Stimulated activated CD4-positive, alpha-beta T cell treated with anti-CD3 and anti-CD28 coated beads, Interleukin-2, amount 100 ng/mL, for 48 hours (primary cell): ENCODE results near the gene ADGRL2.

Experiments
- DNase-seq, 2 donors: peaks; one replicate each; pipeline ENCODE4 v3.0.0-alpha.2; 2020

ADGRL2 gene

DNA sequence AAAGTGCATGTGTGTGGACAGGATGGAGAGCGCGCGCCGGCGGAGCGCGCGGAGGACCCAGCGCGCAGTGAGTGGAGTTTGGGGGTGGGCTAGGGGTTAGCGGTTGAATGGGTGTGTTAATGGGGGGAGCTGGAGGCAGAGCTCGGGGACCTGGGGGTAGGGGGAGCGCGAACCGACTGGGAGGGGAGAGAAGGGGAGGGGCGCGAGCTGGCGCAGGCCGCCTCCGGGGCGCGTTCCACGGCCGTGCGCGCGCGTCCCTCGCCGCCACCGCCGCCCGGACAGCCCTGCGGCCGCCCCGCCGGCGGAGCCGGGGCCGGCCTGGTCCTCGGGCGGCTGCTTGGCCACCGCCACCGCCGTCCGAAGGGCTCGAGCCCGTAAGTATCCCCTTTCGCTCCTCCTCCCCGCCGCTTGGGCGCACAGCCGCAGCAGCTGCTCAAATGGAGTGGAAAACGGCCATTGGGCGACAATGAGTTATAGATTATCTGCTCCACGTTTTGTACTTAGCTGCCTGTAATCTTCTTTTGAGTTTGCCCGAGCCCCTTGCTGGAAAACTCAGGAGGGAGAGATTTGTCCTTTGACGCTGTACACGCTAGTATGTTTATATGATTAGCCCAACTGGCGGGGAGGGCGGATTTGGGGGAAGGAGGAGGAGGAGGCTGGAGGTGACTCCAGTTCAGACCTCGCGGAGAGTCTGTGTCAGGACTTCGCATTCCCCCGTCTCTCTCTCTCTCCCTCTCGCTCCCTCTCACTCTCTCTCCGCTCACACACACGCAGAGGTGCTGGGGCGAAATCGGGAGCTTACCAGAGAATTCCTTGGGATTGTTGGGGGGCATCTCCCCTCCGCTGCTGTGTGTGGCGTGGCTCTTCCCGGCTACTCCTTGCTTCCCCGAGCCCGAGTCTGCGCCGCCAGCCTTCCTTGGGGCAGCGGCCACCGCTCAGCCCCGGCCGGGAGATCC lies at the start of gene ADGRL2:
Gene ADGRL2, plus strand, starts transcription at position 240 of the 956 bp plus-strand sequence. CDS start 36,051 bp downstream, outside the sequence.
- DNase-seq = no peak

DNA sequence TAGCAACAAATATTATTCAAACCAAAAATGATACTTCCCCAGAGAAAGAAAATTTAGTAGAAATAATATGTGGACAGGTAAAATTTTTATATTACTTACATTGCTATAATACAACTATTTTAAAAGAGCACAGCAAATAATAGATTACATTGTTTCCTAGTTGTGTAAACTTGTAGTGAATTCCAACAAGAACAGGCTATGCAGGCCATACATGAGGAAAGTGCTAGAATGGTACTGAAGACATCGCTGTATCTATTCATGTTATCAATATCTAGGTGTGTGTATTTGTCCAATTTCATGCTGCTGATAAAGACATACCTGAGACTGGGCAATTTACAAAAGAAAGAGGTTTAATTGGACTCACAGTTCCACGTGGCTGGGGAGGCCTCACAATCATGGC lies 47.9 kb upstream of the ADGRL2 start:
- DNase-seq = no peak

DNA sequence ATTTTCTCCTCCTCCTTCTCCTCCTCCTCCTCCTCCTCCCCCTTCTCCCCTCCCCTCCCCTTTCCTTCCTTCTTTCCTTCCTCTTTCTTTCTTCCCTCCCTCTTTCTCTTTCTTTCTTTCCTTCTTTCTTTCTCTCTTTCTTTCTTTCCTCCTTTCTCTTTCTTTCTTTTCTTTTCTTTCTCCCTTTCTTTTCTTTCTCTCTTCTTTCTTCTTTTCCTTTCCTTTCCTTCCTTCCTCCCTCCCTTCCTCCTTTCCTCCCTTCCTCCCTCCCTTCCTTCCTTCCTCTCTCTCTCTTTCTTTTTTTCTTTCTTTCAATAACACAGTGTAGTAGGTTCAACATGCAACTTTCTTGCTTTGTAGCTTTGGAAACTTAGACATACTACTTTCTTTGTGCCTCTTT lies 46.3 kb upstream of the ADGRL2 start:
- no peak for DNase-seq

DNA sequence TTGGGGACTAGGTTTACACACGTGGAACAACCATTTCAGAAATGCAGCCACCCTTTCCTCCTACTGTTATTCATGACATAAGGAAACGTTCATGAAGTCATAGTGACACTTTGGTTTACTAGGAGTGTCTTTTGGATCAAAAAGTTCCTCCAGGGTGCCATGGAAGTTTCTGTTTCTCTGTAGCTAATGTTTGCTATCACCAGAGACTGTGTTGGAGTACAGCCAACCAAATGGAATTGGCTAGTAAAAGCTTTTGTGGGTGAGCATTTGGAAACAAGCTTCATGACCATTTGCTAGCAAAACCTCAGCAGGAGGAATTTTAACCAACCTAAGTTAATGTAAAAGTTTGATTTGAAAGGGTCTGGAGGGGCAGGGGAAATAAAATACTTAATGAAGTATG lies 43.9 kb upstream of the ADGRL2 start:
- no peak for DNase-seq

DNA sequence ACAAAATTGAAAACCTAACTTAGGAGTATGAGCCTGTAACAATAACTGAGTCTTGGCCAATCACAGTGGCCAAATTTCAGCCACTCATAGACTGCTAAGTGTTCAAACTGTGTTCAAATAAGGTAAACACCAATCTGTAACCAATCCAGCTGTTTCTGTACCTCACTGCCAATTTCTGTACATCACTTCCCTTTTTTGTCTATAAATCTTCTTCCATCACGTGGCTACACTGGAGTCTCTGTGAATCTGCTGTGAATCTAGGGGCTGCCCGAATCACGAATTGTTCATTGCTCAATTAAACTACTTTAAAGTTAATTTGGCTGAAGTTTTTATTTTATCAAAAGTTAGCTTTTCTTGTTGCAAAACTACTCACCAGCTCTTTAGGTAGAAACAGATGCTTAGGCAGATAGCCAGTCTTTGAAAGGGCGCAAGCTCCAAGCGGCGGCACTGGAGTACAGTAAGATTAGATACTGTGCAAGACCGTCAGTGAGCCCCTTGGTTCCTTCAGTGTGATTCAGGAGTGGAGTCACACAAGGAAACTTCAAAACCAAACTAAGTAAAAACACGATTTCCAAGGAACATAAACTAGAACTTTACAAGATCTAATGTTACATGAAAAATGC lies 43.2 kb upstream of the ADGRL2 start:
- no peak for DNase-seq

DNA sequence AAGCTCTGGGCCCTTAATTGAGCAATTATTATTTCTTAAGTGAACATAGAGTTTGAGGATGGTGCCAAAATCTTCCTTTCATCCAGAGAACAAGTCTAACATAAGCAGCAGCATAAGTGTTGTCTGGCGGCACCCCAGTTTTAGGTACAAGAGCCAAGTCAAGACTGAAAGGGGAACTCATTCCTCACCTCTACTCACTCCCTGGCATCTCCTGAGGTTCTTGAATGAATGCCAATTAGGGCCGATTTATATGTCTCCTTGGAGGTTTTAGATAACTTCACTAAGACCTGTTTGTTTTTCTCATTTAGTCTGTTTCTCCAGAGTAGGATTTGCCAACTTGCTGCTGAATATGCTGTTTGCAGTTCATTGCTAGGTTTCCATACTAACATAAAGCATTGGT lies 42.6 kb upstream of the ADGRL2 start:
- no peak for DNase-seq

DNA sequence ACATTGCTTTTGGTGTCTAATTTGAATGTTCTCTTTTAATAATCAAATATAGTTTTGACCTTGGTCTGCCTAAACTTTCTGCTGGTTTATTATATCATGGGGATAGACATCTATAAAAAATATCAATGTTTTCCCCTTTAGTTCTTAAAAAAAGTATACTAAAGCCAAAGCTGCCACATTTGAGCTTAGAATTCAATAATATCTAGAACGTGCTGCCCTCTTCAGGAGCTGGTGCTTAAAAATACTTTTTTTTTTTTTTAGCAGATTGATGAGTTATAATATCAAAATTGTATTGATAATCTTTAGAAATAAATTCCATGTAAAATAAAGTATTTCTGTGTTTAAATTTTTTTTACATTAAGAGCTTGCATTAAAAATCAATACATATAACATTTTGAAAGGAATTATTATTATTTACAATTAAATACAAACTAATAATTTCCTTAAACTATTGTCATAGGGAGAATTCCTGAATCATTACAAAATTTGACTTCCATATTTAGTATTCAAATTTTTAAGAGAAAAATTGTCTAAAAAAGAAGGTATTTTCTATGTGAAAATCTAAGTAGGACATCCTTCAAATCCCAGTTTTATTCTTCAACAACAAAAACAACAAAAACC lies 40.1 kb upstream of the ADGRL2 start:
- no peak for DNase-seq

DNA sequence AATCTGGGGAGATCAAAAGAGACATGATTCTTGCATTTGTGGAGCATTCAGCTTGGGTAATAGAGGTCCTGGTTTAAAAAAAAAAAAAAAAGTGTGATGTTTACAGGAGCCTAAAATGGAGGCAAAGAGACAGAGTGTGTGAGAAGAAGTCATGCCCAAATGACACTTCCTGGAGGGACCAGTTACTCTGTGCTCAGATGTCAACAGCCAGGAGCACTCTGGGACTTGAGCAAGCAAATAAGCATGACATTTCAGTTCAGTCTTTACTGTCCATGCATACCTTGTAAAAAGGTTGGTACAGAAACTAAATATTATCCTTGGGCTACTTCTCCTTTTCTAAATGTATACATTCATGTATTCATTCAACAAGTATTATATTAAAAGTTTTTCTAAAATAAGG lies 25.2 kb upstream of the ADGRL2 start:
- DNase-seq = no peak

DNA sequence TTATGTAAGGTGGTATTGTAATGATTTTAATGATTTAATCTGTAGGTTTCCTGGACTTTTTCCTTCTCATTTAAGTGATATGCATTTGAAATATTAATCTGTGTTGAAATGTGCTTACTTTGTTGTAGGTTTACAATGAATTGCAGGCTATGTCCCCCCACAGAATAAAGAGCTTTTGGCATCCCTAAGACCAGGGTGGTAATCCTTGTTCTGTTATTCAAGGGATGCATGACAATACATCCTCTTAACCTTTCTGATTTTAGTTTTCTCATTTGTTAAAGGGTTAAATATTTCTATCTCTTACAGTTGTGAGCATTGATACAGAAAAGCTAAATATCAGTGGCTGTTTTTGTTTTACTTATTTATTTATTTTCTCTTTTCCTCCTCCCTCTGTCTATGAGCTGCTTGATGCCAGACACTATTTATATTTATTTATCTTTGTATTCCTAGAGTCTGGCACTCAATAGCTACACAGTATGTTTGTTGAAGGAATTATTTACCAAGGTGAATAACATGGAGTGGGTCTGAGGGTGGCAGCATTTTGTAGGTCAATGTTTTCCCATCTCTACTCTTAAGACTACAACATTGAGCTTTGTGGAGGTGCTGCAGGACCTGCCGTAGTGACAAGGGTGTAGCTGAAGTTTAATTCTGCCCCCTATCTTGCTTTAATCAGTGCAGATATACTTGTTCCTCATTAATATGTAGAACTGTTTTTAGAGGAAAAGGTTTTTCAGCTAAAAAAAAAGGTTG lies 19.9 kb upstream of the ADGRL2 start:
- no peak for DNase-seq

DNA sequence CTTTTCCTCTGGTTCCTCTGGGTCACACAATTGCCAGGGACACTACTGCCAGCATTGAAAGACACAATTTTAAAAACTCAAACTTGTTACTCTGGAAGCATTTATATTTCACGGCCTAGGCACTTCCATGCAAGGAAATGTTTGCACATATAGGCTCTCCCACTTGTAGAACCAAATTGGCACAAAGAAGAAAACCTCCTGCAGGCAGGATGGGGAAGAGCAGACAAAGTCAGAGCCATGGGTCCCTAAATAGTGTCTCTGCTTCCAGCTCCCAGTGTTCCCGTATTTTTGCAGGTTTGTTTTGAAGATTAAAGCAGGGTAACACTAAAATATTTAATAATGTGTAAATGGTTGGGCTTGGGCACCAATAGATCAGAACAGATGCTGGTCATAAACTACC lies 19.0 kb upstream of the ADGRL2 start:
- DNase-seq = no peak

DNA sequence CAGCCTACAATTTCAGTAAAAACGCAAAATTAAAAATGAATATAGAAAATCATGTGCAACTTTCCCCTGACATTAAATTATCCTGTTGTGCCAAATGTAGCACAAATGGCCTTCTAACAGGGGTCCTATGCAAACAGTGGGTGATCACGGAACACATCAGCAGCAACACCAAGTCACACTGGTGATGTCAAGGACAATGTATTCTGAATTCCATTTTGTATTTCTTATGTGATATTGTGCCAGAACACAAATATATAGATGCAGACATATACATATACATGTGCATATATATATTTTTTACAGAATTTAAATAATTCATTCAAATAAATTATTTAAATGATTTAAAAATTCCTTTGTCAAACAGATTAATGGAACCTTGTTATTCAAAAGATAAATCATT lies 8.6 kb upstream of the ADGRL2 start:
- no peak for DNase-seq

DNA sequence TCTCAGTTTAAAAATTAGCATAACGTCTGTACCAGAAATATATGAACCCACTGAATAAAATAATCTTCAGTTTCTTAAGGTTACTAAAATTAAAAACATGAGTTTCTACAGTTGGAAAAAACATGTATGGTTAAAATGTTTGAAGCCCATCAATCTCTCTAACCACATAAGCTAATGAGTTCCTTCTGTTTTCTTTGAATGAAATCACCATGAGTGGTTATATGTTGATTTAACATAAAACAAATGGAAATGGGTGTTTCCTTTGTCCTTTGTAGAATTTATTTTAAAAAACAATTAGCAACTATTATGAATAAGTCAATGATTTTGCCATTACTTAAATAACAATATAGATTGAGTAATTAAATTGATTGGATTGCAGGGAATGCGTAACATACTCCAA lies 3.0 kb upstream of the ADGRL2 start:
- no peak for DNase-seq

DNA sequence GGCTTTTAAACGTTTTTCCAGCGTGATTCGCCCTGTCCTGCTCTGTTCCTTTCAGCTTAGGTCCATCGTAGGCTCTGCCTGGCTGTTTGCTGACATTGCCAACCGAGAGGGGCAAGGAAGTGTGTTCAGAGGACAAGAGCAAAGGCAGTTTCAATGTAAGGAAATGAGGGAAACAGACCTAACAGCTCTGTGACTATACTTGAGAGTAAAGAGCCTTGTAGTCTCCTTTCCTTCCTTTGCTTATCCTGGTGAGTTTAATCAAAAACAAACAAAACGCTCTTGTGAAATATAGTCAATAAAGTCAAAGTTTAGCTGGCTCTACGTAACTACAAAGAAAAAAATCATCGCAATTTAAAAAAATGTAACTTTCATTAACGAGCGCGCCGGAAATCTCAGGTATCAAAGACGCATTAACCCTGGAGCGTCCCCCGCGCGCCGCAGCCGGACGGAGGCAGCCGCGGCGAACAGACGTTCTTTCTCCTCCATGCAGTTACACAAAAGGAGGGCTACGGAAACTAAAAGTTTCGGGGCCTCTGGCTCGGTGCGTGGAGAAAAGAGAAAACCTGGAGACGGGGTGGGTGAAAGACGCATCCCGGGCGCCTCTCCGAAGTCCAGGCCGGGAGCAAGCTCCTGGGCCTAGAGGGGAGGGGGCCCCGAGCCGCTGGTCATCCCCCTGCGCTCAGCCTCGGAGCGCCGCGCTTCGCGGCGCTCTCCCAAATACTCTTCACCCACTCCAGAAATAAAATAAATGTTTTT lies 617 bp upstream of the ADGRL2 start:
- DNase-seq = no peak

DNA sequence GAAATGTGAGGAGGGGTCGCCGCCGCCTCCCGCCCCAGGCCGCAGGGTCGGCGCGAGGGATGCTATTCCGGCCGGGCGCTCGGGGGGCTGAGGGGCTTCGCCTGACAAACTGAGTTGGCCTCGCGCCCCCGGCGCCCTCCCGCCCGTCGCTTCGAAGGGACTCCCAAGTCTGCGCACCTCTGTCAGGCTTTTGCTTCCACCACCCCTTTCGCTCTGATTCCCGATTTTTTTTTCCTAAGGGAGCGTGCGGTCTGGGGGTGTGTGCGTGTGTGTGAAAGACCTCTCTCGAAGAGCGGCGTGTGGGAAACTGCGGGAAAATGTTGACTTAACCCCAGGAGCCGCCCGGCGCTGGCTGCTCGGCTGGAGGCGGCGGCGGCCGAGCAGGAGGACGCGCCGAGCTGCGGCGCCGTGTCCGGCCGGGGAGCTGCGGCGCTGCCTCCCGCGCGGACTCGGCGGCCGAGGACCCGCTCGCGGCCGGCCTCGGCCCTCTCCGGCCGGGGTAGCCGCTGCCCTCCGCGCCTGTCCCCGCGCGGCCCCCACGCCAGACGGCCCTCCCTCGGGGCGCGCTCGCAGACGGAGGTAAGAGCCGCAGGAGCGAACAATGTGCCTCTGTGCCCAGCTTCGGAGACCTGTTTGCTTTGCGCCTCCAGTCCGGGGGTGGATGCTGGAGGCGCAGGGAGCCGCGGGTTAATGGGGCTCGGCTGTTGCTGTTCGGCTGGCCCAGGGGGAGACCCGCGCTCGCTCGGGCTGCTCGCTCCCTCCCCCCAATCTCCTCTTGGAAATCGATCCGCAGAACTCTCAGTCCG lies 1.1 kb downstream of the ADGRL2 start:
- no peak for DNase-seq

DNA sequence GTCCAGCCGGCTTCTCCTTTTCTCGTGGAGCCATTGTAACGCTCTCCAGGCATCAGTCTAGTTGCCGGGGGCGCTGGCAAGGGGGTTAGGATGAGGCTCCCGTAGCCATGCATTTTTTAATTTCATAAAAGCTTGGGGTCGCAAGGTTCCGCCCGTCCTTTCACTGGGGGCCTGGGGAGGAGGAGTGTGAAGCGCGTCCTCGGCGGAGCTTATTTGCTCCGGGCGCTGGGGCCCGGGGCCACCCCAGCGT lies 1.6 kb downstream of the ADGRL2 start:
- DNase-seq = no peak

DNA sequence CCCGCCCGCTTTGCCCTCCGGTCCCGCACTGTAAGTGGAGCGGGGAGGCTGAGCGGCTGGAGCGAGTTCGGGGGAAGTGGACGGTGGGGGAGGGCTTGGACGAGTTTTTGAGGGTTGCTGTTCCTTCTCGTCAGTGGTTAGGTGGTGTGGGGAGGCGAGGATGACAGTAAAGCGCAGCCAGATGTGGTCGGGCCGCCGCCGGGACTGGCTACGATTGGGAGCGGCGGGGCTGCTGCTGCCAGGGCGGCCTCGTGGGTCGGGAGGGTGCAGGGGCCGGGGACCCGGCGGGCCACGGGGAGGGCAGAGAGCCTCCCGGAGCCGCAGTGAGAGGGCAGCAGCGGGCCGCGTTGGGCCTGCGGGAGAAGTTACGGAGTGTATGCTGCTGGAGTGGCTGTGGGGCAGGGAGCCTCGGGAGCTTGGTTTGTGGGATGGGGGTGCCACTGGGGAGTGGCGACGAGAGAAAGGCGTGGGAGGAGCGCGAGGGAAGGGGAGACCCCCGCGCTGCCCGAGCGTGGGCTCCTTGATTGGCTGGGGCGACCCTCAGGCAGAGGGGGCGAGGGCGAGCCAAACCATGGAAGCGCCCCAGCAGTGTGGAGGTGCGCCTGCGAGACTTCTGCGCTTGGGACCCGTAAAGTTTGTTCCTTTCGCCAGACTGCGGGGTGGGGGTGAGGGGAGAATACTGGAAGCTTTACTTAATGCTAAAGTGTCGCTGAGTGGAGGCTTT lies 2.1 kb downstream of the ADGRL2 start:
- DNase-seq = no peak

DNA sequence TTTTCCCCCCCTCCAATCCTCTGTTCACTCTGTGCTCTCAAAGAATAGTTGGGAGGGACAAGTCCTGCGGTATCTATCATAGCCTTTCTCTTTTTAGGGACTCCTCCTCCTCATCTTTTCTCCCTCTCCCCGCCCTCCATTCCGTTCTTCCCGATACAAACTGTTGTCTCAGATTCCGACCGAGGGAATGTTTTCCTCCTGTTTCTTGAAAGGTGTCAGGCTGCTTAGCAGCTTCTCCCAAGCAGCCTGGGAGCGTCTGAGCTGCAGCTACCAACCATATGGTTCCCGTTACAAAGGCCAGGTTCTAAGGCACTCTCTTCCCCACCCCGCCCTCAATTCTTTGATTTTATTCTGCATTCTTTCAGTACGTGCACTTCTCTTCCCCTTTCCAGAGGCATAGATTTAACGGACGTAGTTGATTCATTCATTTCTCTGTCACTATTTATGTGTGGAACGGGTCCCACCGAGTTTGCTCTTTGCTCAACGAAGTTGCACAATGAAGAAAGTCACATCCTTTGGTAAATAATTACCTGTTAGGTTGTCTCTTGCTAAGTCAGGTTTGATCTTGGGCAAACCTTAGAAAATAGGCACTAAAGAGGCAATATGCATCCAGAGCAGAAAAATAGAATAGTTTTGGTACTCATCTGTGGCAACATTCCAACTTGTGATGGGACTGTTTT lies 2.8 kb downstream of the ADGRL2 start:
- DNase-seq = no peak

DNA sequence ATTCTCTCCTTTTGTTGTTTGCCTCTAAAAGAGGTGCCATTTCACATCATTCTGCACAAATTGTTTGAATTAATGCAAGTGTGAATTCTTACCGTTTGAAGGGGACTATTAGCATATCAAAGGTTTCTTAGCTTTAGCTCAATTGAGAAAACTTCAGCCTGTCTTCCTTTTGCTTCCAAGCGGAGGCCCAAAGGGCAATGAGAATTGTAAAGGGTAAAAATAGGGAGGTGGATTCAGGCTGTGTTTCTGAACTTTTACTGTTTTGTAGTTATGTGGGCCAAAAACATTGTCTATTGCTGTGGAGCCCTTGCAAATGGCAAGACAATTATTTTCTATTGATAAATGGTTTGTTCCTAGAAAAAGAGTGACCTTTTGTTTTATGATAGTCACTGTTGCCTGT lies 3.6 kb downstream of the ADGRL2 start:
- no peak for DNase-seq

DNA sequence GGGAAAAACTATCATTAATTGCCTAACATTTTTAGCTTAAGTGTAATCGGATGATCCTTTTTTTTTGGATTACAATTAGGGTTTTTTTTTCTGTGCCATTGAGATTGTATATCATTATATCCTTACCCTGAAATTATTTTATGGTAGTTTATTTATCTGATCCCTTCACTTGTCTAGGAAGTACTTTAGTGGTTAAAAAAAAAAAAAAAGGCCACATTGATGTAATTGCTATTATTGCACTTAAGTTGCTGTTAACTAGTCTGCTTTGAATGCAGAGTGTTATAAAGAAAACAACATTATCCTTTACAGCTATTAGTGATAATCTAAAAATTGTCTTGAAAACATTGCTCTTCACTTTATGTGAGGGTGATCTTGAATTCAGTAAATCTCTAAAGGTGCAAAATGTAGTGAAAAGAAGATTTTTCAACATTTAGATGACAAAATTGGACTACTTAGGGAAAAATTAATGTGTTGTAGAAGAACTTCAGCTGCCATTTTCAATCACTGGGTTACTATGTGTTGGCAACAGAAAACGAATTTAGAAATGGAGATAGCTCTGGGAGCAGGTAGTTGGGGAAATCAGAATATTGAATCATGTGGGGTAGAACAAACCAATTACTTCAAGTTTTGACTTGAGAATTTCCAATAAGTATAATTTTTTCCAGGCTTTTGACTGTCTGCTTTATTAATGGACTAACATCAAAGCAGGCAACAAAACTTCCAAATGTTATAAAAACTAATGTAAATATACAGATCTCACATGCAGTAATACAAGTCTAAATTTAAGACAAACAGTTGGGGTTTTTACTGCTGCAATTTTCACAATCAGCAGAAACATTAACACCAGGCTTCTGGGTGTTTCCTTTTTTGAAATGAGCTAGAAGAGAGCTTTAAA lies 5.0 kb downstream of the ADGRL2 start:
- no peak for DNase-seq

DNA sequence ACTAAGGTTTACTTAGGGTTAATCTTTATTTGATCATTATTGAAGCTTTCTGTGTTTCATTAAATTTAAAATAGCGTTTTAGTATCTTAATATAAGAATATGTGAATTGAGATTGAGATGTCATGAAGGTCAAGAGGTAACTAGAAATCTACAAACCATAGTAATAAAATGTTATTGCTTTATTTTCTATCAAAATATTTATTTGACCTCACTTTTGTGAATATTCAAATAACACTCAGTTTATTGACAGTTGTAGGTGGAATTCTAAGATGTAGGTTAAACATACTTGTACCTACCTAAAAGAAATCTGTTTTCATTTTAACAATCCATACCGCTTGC lies 5.7 kb downstream of the ADGRL2 start:
- no peak for DNase-seq
